Activated T-helper 1 cell treated with anti-CD3 and anti-CD28 coated beads, Interleukin-12 subunit alpha, Interleukin-12 subunit beta, Interleukin-2, Interleukin-4 antibody, amounts not matched to agents 30 ng/mL and 10 ng/mL and 1 ng/mL, durations not matched to agents 14 hours and 24 hours and 36 hours (primary cell): Measurements from ENCODE around the gene GPER1. TPM values are rescaled to one million over a fixed set of nuclear protein-coding genes. Genes with fewer than 3 reads are reported as not detected.
A peak's percentile ranks its signal among the peaks of the same experiment; 100 is the strongest.
"Not testable (repeated sequence)": the region's sequence is repeated elsewhere in the genome, so short reads cannot be mapped to it uniquely, and the experiment has no call there.

Source experiments
- DNase-seq: peaks from one replicate; pipeline ENCODE4 v3.0.0; 2021; ENCODE audit warnings: low spot score
- H3K27ac Mint-ChIP-seq: one replicate; pipeline ENCODE4 v1.8.0; 2021; ENCODE audit warnings: mild to moderate bottlenecking, mixed read lengths
- H3K27me3 Mint-ChIP-seq: one replicate; pipeline ENCODE4 v1.8.0; 2022; ENCODE audit warnings: mild to moderate bottlenecking, moderate library complexity, mixed read lengths; ENCODE audit not compliant: insufficient read depth
- H3K36me3 Mint-ChIP-seq: one replicate; pipeline ENCODE4 v1.8.0; 2021; ENCODE audit warnings: low read depth, mixed read lengths
- H3K4me1 Mint-ChIP-seq: one replicate; pipeline ENCODE4 v1.8.0; 2021; ENCODE audit warnings: low read depth, mixed read lengths
- H3K4me3 Mint-ChIP-seq: one replicate; pipeline ENCODE4 v1.8.0; 2021; ENCODE audit warnings: mild to moderate bottlenecking, moderate library complexity, mixed read lengths
- H3K9me3 Mint-ChIP-seq: one replicate; pipeline ENCODE4 v1.8.0; 2021; ENCODE audit warnings: mixed read lengths
- intact Hi-C: fragments of 100-400 bp; cut with micrococcal nuclease; formaldehyde crosslinking; loops from one replicate; pipeline ENCODE4 v1.15.1; 2024
- total RNA-seq: library from RNA; stranded (reverse); gene quantifications from 2 replicates; pipeline ENCODE4 v1.2.3, GENCODE V29; 2022

The GPER1 gene
- total RNA-seq, 1 donor from 2014 or later: not detected

DNA sequence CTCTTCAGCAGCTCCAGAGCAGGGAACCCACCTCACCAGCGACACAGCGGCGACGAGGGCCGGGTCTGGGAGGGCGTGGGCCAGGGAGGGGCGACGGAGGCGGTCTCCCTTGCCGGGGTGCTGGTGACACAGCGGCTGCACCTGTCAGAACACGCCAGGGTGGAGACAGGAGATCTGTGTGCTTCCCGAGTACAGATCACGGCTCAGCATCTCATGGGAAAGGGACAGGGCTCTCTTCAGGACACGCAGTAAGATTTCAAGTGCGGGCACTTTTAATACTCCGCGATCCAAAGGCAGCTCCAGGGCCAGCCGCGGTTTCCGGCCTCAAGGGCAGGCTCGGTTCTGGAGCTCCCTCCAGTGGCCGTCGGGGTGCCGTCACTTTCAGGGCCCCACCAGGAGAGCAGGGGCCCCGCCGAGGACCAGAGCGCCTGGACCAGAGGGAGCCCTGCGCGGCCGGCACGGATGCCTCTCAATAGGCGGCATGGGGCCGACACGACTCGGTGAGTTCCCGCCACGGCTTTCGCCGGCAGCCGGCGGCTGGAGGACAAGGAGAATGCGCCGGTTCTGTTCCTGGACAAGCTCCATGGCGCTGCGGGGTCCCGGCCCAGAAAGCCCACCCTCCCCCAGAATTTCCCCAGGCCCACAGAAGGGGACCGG lies 22.2 kb upstream of the GPER1 start:
- H3K4me1 Mint-ChIP-seq: peaks cover 4% of the 10 kb centered on the region
- H3K9me3 Mint-ChIP-seq: peaks cover 3% of the 10 kb centered on the region
- H3K27me3 Mint-ChIP-seq: no peaks in the 10 kb centered on the region
- no peaks in the 10 kb centered on the region for H3K36me3 Mint-ChIP-seq
- intact Hi-C loops: loop anchor here (1.0 to 5.0 kb wide), 3 partner anchors 21 to 278 kb away; partner anchors contain the start of gene GPR146
- no peak overlapping the region for H3K4me3 Mint-ChIP-seq
- no peak overlapping the region for H3K27ac Mint-ChIP-seq
- peak; percentile 74 for DNase-seq

GRCh38 chr7:1066242-1066588 lies 21.7 kb upstream of the GPER1 start:
- intact Hi-C loops: loop anchor here (5.0 kb wide), 1 partner anchor 279 kb away; no protein-coding TSS in a partner anchor
- H3K9me3 Mint-ChIP-seq: peaks cover 9% of the 10 kb centered on the region
- H3K27ac Mint-ChIP-seq: no peak overlapping the region
- H3K27me3 Mint-ChIP-seq: no peaks in the 10 kb centered on the region
- H3K36me3 Mint-ChIP-seq: no peaks in the 10 kb centered on the region
- no peak for DNase-seq
- no peak overlapping the region for H3K4me3 Mint-ChIP-seq
- H3K4me1 Mint-ChIP-seq: peaks cover 4% of the 10 kb centered on the region

DNA sequence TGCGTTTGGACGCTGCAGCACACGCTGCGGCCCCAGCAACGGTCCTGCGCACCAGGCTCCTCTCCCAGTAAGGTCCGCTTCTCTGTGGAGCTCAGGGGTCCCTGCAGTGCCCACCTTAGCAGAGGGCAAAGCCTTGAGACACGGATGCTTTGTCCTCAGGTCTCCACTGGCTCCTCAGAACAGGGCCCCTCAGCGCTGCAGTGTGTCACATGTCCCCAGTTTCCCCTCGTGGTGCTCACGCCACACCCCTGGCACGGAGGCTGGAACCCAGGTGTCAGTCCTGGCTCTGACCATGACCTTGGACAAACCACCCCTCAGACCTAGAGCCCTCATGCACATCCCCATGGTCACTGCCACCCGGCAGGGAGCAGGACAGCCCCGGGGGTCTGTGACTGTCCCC lies 19.9 kb upstream of the GPER1 start:
- Mint-ChIP-seq H3K36me3 (no peaks in the 10 kb centered on the region), H3K9me3 (peaks cover 9% of the 10 kb centered on the region), H3K4me1 (peaks cover 4% of the 10 kb centered on the region), H3K27ac (no peak overlapping the region), H3K27me3 (no peaks in the 10 kb centered on the region), H3K4me3 (no peak overlapping the region)
- intact Hi-C loops: loop anchor here (5.0 kb wide), 1 partner anchor 281 kb away; no protein-coding TSS in a partner anchor
- DNase-seq: no peak

DNA sequence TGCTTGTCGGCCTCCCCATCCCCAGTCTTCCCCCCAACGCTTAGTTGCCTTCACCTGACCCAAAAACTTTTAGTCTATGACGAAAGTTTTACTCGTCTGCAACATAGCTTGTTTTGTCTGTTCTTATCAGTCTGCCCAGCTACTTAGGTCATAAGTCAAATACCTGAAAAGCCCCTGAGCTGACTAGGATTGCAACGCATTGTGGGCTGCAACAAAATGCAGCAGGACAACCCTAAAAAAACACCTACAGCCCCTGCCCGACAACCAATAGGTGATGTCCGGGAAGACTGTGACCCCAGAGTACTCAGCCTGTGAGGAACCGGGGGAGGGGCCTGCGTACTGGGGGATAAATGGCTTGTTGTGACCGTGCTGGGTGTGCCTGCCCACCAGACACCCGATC lies 19.3 kb upstream of the GPER1 start:
- Mint-ChIP-seq H3K27ac (no peak overlapping the region), H3K36me3 (no peaks in the 10 kb centered on the region), H3K4me3 (no peak overlapping the region), H3K4me1 (peaks cover 4% of the 10 kb centered on the region), H3K9me3 (peaks cover 9% of the 10 kb centered on the region), H3K27me3 (no peaks in the 10 kb centered on the region)
- no peak for DNase-seq
- intact Hi-C loops: loop anchor here (5.0 kb wide), 1 partner anchor 281 kb away; no protein-coding TSS in a partner anchor

- no peak overlapping the region for H3K4me3 Mint-ChIP-seq
- peak overlapping the region; percentile 55 for H3K27ac Mint-ChIP-seq
- H3K4me1 Mint-ChIP-seq: peaks cover under 1% of the 10 kb centered on the region
- H3K27me3 Mint-ChIP-seq: no peaks in the 10 kb centered on the region
- intact Hi-C loops: no loop called here
- H3K9me3 Mint-ChIP-seq: peaks cover 9% of the 10 kb centered on the region
- DNase-seq: no peak
- no peaks in the 10 kb centered on the region for H3K36me3 Mint-ChIP-seq
Measured at GRCh38 chr7:1070544-1071011, 17.3 kb upstream of the GPER1 start.

DNA sequence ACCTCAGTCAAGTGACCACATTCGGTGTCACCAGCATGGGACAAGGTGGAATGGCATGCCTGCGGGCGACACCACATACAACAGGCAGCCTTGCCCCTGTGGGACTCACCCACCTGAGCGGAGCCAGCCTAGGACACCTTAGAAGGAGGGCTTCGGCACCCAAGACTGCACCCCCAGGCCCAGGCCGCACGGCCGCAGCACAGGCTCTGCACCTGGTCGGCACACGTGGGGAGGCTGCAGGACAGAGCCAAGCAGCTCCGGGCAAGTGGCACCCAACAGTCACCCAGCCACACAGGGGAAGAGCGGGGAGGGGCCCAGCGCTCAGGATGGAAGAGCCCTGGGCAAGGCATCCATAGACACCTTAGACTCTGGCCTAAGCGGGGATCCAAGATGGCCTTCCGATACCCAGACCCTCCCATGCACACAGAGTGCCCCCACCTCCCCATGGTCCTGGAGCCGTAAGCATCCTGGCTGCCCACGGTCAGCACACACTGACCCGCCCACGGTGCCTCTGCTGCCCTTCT lies 16.1 kb upstream of the GPER1 start:
- Mint-ChIP-seq H3K27ac (no peak overlapping the region), H3K4me3 (no peak overlapping the region), H3K36me3 (no peaks in the 10 kb centered on the region), H3K9me3 (peaks cover 9% of the 10 kb centered on the region), H3K27me3 (no peaks in the 10 kb centered on the region), H3K4me1 (no peaks in the 10 kb centered on the region)
- no peak for DNase-seq
- intact Hi-C loops: no loop called here

DNA sequence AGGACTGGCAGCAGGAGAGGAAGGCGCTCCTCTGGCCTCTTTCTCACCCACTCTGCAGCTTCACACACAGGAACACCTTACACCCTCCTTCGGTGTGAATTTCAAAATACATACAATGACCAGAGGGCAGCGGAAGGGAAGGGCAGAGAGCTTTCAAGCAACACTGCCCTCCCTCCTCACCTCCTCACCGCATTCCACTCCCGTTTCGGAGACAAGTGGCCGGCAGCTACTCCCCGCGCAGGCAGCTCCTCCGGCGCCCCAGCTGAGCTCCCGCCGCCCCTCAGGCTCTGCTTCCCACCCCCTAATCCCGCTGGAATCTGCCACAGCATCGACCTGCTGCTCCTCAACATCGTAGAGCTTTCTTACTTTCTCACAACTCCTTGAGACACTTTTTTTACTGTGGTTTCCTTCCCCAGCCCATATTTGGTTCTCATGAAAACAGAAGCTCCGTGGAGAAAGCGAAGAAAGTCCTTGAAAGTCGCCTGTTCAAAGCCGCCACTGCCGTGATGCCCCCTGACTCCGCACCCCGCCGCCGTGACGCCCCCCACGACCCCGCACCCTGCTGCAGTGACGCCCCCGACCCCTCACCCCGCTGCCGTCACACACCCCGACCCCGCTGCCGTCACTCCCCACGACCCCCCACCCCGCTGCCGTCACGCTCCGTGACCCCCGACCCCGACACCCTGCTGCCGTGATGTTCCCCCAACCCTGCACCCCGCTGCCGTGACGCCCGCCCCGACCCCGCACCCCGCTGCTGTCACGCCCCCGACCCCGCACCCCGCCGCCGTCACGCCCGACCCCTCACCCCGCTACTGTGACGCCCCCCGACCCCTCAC lies 14.6 kb upstream of the GPER1 start:
- no peaks in the 10 kb centered on the region for H3K27me3 Mint-ChIP-seq
- H3K4me3 Mint-ChIP-seq: no peak overlapping the region
- no peak for DNase-seq
- no peaks in the 10 kb centered on the region for H3K36me3 Mint-ChIP-seq
- peaks cover 9% of the 10 kb centered on the region for H3K9me3 Mint-ChIP-seq
- intact Hi-C loops: no loop called here
- no peak overlapping the region for H3K27ac Mint-ChIP-seq
- no peaks in the 10 kb centered on the region for H3K4me1 Mint-ChIP-seq

GRCh38 chr7:1074018-1074417 lies 13.9 kb upstream of the GPER1 start:
- H3K4me1 Mint-ChIP-seq, intact Hi-C loops, DNase-seq, H3K36me3 Mint-ChIP-seq, H3K9me3 Mint-ChIP-seq, H3K27ac Mint-ChIP-seq, H3K4me3 Mint-ChIP-seq, H3K27me3 Mint-ChIP-seq: not testable (repeated sequence)

DNA sequence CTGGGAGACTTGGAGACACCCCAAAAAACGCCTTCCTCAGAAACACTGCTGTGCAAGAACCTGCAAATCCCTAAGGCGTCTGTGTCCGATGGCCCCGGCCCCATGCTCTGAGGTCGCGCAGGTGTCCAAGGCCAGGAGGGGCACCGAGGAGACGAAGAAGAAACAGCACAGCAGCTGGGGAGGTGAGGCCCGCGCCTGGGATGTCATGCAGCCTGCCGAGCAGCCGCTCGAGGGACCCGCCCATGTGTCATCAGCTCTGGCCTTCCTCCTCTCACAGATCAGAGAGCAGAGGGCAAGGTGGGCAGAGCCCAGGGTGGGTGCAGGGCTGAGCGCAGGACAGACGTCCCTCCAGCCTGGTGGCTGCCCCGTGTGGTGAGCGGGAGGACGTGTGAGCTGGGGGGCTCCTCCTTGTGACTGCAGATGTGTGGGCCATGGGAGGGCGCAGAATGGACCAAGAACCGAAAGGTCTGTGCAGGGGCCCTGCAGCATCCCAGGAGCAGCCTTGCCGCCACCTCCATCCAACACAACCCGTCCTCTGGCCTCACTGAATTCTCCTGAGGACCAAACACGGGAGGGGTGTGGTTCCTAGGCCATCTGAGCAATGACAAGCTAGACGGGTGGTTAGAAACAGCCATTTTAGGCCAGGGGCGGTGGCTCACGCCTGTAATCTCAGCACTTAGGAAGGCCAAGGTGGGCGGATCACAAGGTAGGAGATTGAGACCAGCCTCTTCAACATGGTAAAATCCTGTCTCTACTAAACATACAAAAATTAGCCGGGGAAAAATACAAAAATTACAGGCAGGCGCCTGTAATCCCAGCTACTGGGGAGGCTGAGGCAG lies 13.1 kb upstream of the GPER1 start:
- Mint-ChIP-seq H3K36me3 (no peaks in the 10 kb centered on the region), H3K9me3 (peaks cover 9% of the 10 kb centered on the region), H3K27me3 (no peaks in the 10 kb centered on the region), H3K27ac (no peak overlapping the region), H3K4me3 (no peak overlapping the region), H3K4me1 (no peaks in the 10 kb centered on the region)
- intact Hi-C loops: no loop called here
- no peak for DNase-seq

GRCh38 chr7:1076184-1077072 lies 11.5 kb upstream of the GPER1 start:
- H3K27me3 Mint-ChIP-seq: no peaks in the 10 kb centered on the region
- no peaks in the 10 kb centered on the region for H3K4me1 Mint-ChIP-seq
- no peak overlapping the region for H3K4me3 Mint-ChIP-seq
- no peak for DNase-seq
- H3K9me3 Mint-ChIP-seq: no peaks in the 10 kb centered on the region
- no peaks in the 10 kb centered on the region for H3K36me3 Mint-ChIP-seq
- intact Hi-C loops: no loop called here
- no peak overlapping the region for H3K27ac Mint-ChIP-seq

DNA sequence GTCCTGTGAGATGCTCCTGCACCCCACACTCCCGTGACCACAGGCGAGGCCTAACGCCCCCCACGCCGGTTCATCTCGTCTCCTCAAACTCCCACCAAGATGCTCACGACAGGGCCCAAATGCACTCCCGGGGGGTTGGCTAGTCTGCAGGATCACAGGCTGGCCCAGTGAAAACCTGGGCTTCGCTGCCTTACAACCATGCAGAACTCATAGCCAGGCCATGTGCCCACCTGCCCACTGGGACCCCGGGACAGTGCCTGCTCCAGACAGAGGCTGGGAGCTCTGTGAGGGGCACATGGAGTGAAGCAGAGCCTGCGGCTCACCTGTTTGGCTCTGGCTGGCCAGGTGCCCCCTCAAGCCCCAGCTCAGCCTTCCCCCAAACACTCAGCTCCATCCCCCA lies 9.4 kb upstream of the GPER1 start:
- Mint-ChIP-seq H3K9me3 (no peaks in the 10 kb centered on the region), H3K4me3 (no peak overlapping the region), H3K27me3 (no peaks in the 10 kb centered on the region), H3K27ac (no peak overlapping the region), H3K4me1 (no peaks in the 10 kb centered on the region), H3K36me3 (no peaks in the 10 kb centered on the region)
- intact Hi-C loops: no loop called here
- no peak for DNase-seq

GRCh38 chr7:1078985-1079384 lies 8.9 kb upstream of the GPER1 start:
- no peak overlapping the region for H3K4me3 Mint-ChIP-seq
- H3K36me3 Mint-ChIP-seq: no peaks in the 10 kb centered on the region
- no peaks in the 10 kb centered on the region for H3K4me1 Mint-ChIP-seq
- DNase-seq: no peak
- intact Hi-C loops: no loop called here
- no peak overlapping the region for H3K27ac Mint-ChIP-seq
- H3K27me3 Mint-ChIP-seq: no peaks in the 10 kb centered on the region
- H3K9me3 Mint-ChIP-seq: no peaks in the 10 kb centered on the region
